T-helper 17 cell (primary cell): ENCODE results near the gene EVC. TPM values are rescaled to one million over a fixed set of nuclear protein-coding genes. Genes with fewer than 3 reads are reported as not detected.
"Not testable (repeated sequence)": the region's sequence is repeated elsewhere in the genome, so short reads cannot be mapped to it uniquely, and the experiment has no call there.

Source experiments
- ATAC-seq: fragments of 150-1000 bp; cut with Tn5 transposase; 2 replicates; pipeline ENCODE4 v1.10.0; 2021; ENCODE audit warnings: mild to moderate bottlenecking, moderate library complexity
- DNase-seq, 3 donors: peaks; one replicate each; pipeline versions ENCODE4 v3.0.0 to v3.0.0-alpha.2; 2020 to 2021
- H3K9me3 ChIP-seq: one replicate; pipeline ENCODE4 v1.7.0; 2013; ENCODE audit warnings: low read length, mild to moderate bottlenecking; ENCODE audit not compliant: control insufficient read depth, poor library complexity, severe bottlenecking
- H3K27ac Mint-ChIP-seq: one replicate; pipeline ENCODE4 v1.8.0; 2022; ENCODE audit warnings: mild to moderate bottlenecking, moderate library complexity, mixed read lengths
- H3K27me3 Mint-ChIP-seq: one replicate; pipeline ENCODE4 v1.8.0; 2022; ENCODE audit warnings: mixed read lengths
- H3K36me3 Mint-ChIP-seq: one replicate; pipeline ENCODE4 v1.8.0; 2022; ENCODE audit warnings: low read depth, mixed read lengths
- H3K4me1 Mint-ChIP-seq: one replicate; pipeline ENCODE4 v1.8.0; 2022; ENCODE audit warnings: mild to moderate bottlenecking, mixed read lengths
- H3K4me3 Mint-ChIP-seq: one replicate; pipeline ENCODE4 v1.8.0; 2022; ENCODE audit warnings: mild to moderate bottlenecking, moderate library complexity, mixed read lengths
- total RNA-seq, 4 donors: library from RNA in 2 of 4; stranded (reverse) in 2 of 4; gene quantifications; one replicate each; pipeline ENCODE4 v1.2.3 and lab custom pipeline; 2022 to 2026

The EVC gene
- total RNA-seq, 2 donors from 2014 or later: 3.4 to 5.5 TPM

GRCh38 chr4:5826437-5827107 is 115.6 kb downstream of the EVC start:
- H3K4me3 Mint-ChIP-seq: no peak overlapping the region

GRCh38 chr4:5827108-5828004 is 116.4 kb downstream of the EVC start:
- H3K27me3 Mint-ChIP-seq: peaks cover 13% of the 10 kb centered on the region
- DNase-seq: no peak
- H3K27ac Mint-ChIP-seq: no peak overlapping the region
- peaks cover 2% of the 10 kb centered on the region for H3K36me3 Mint-ChIP-seq
- no peak for ATAC-seq
- H3K9me3 ChIP-seq: no peaks in the 10 kb centered on the region
- no peak overlapping the region for H3K4me3 Mint-ChIP-seq
- peaks cover 15% of the 10 kb centered on the region for H3K4me1 Mint-ChIP-seq

More at GRCh38 chr4:5826437-5827107, 115.6 kb downstream of the EVC start:
- peaks cover 2% of the 10 kb centered on the region for H3K36me3 Mint-ChIP-seq
- DNase-seq (no peak), ATAC-seq (no peak)
- H3K4me1 Mint-ChIP-seq: peaks cover 15% of the 10 kb centered on the region
- H3K9me3 ChIP-seq: no peaks in the 10 kb centered on the region
- no peak overlapping the region for H3K27ac Mint-ChIP-seq
- H3K27me3 Mint-ChIP-seq: peaks cover 13% of the 10 kb centered on the region

GRCh38 chr4:5828005-5828391 is 117.0 kb downstream of the EVC start:
- Mint-ChIP-seq H3K36me3 (peaks cover 2% of the 10 kb centered on the region), H3K4me3 (no peak overlapping the region), H3K27me3 (peaks cover 13% of the 10 kb centered on the region), H3K4me1 (peaks cover 14% of the 10 kb centered on the region), H3K27ac (no peak overlapping the region)
- H3K9me3 ChIP-seq: no peaks in the 10 kb centered on the region
- DNase-seq: no peak
- no peak for ATAC-seq

GRCh38 chr4:5836943-5837342 is 125.9 kb downstream of the EVC start:
- DNase-seq: no peak
- Mint-ChIP-seq H3K27me3 (peaks cover 39% of the 10 kb centered on the region), H3K36me3 (peaks cover 3% of the 10 kb centered on the region), H3K4me3 (no peak overlapping the region), H3K4me1 (no peaks in the 10 kb centered on the region), H3K27ac (no peak overlapping the region)
- no peaks in the 10 kb centered on the region for H3K9me3 ChIP-seq
- no peak for ATAC-seq

GRCh38 chr4:5837483-5837882 is 126.5 kb downstream of the EVC start:
- H3K4me1 Mint-ChIP-seq, H3K4me3 Mint-ChIP-seq, DNase-seq, H3K36me3 Mint-ChIP-seq, H3K27ac Mint-ChIP-seq, ATAC-seq, H3K9me3 ChIP-seq: not testable (repeated sequence)
- peaks cover 39% of the 10 kb centered on the region for H3K27me3 Mint-ChIP-seq

GRCh38 chr4:5839332-5839731 is 128.3 kb downstream of the EVC start:
- peaks cover 39% of the 10 kb centered on the region for H3K27me3 Mint-ChIP-seq
- H3K4me3 Mint-ChIP-seq: no peak overlapping the region
- H3K36me3 Mint-ChIP-seq: peaks cover 5% of the 10 kb centered on the region
- ATAC-seq (no peak), DNase-seq (no peak)
- no peaks in the 10 kb centered on the region for H3K9me3 ChIP-seq
- no peak overlapping the region for H3K27ac Mint-ChIP-seq
- no peaks in the 10 kb centered on the region for H3K4me1 Mint-ChIP-seq

- no peaks in the 10 kb centered on the region for H3K4me1 Mint-ChIP-seq
- H3K9me3 ChIP-seq: no peaks in the 10 kb centered on the region
- no peak overlapping the region for H3K27ac Mint-ChIP-seq
- DNase-seq (no peak), ATAC-seq (no peak)
- no peak overlapping the region for H3K4me3 Mint-ChIP-seq
- peaks cover 5% of the 10 kb centered on the region for H3K36me3 Mint-ChIP-seq
- H3K27me3 Mint-ChIP-seq: peaks cover 38% of the 10 kb centered on the region
Observed at GRCh38 chr4:5839751-5840674, 129.0 kb downstream of the EVC start.

GRCh38 chr4:5842456-5842855 is 131.5 kb downstream of the EVC start:
- H3K27ac Mint-ChIP-seq: no peak overlapping the region
- no peaks in the 10 kb centered on the region for H3K4me1 Mint-ChIP-seq
- no peak for ATAC-seq

GRCh38 chr4:5843573-5844530 is 132.9 kb downstream of the EVC start:
- Mint-ChIP-seq H3K4me3 (no peak overlapping the region), H3K27ac (no peak overlapping the region), H3K27me3 (peaks cover 29% of the 10 kb centered on the region), H3K4me1 (no peaks in the 10 kb centered on the region), H3K36me3 (peaks cover 2% of the 10 kb centered on the region)
- no peaks in the 10 kb centered on the region for H3K9me3 ChIP-seq
- DNase-seq (no peak), ATAC-seq (no peak)

More at GRCh38 chr4:5842456-5842855, 131.5 kb downstream of the EVC start:
- no peaks in the 10 kb centered on the region for H3K9me3 ChIP-seq
- no peak overlapping the region for H3K4me3 Mint-ChIP-seq
- no peak for DNase-seq
- peaks cover 5% of the 10 kb centered on the region for H3K36me3 Mint-ChIP-seq
- H3K27me3 Mint-ChIP-seq: peaks cover 34% of the 10 kb centered on the region

GRCh38 chr4:5845035-5845905 is 134.3 kb downstream of the EVC start:
- Mint-ChIP-seq H3K27me3 (peaks cover 36% of the 10 kb centered on the region), H3K36me3 (peaks cover 2% of the 10 kb centered on the region), H3K4me1 (no peaks in the 10 kb centered on the region), H3K27ac (no peak overlapping the region), H3K4me3 (no peak overlapping the region)
- ATAC-seq (no peak), DNase-seq (no peak)
- H3K9me3 ChIP-seq: no peaks in the 10 kb centered on the region

- Mint-ChIP-seq H3K4me3 (no peak overlapping the region), H3K27ac (no peak overlapping the region), H3K27me3 (peaks cover 32% of the 10 kb centered on the region), H3K36me3 (no peaks in the 10 kb centered on the region), H3K4me1 (no peaks in the 10 kb centered on the region)
- ATAC-seq: no peak
- DNase-seq: no peak
- H3K9me3 ChIP-seq: no peaks in the 10 kb centered on the region
Observed at GRCh38 chr4:5851637-5852301, 140.8 kb downstream of the EVC start.
